ENCODE data around the gene ZAP70.

DNA sequence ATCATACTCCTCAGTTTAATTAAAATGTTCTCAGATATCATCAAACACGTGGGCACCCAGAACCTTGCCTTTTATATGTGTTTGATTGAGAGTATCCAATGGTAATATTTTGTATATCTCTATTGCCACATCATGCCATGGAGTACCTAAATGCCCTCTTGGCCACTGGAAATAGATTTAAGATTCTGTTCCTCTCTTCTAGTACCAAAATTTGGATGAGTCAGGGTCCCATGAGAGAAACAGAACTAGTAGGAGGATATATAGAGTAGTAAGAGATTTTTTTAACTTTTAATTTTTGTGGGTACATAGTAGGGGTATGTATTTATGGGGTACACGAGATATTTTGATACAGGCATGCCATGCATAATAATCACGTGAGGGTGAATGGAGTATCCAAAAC is 9.6 kb upstream of the ZAP70 start:
- TF ChIP-seq, protein P1, sequence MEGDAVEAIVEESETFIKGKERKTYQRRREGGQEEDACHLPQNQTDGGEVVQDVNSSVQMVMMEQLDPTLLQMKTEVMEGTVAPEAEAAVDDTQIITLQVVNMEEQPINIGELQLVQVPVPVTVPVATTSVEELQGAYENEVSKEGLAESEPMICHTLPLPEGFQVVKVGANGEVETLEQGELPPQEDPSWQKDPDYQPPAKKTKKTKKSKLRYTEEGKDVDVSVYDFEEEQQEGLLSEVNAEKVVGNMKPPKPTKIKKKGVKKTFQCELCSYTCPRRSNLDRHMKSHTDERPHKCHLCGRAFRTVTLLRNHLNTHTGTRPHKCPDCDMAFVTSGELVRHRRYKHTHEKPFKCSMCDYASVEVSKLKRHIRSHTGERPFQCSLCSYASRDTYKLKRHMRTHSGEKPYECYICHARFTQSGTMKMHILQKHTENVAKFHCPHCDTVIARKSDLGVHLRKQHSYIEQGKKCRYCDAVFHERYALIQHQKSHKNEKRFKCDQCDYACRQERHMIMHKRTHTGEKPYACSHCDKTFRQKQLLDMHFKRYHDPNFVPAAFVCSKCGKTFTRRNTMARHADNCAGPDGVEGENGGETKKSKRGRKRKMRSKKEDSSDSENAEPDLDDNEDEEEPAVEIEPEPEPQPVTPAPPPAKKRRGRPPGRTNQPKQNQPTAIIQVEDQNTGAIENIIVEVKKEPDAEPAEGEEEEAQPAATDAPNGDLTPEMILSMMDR (IDR thresholded peaks at IDR 0.05) = no peak
- no peak for TF ChIP-seq EZH2 (IDR thresholded peaks at IDR 0.05; ENCODE audit: borderline replicate concordance, insufficient read depth, low read depth, low read length, poor library complexity, severe bottlenecking)
